Measurements from ENCODE around the gene TFAM. TPM values are rescaled to one million over a fixed set of nuclear protein-coding genes. Genes with fewer than 3 reads are reported as not detected.
A peak's percentile ranks its signal among the peaks of the same experiment; 100 is the strongest.

TFAM gene
- total and polyA plus RNA-seq, 2 donors: 15.0 to 69.9 TPM

DNA sequence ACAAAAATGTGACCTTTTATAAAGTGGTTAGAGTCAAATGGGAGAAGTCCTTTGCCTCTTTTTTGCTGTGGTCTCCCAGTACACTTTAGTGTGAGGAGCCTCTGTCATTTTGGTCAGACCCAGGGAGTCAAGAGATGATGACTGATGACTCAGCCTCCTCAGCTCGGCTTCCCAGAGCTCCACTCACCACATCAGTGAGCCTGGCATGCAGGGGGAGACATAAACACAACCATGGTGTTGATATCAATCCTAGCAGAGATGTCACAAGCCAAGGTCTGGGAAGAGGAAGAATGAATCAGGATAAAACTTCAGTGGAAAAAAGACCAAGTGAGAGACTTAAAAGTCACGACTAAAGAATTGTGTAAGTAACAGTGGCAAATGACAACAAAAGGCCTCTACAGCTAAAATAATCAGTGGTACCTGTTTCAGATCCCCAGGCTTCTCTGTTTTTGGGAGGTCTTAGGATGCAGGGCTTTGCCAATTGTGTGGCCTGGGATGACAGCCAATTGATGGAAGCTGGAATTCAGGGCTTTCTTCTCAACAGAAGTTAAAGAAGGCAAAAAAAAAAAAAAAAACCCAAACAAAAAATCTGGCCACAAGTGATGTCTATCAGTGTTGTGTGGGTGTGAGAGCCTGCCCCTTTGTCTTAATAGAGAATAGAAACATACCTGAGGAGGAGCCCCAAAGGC lies 50.2 kb downstream of the TFAM start:
- no peaks in the 10 kb centered on the region for H3K36me3 ChIP-seq (ENCODE audit: control insufficient read depth in 2 of 2, insufficient read depth in 2 of 2, low read length in 1 of 2)
- H3K27me3 ChIP-seq (ENCODE audit: control insufficient read depth in 2 of 2, insufficient read depth in 1 of 2, low read length in 1 of 2): no peaks in the 10 kb centered on the region
- H3K27ac ChIP-seq (ENCODE audit: low read depth in 1 of 2, low read length in 1 of 2): no peak overlapping the region
- H3K4me1 ChIP-seq (ENCODE audit: control insufficient read depth in 2 of 2, insufficient read depth in 2 of 2, low read length in 2 of 2): no peaks in the 10 kb centered on the region
- DNase-seq (ENCODE audit: low read depth in 6 of 9, low spot score in 9 of 9): no peak
- WGBS: 50% methylated on average over 2 of the region's 2 CpGs
- H3K4me3 ChIP-seq (ENCODE audit: low read length in 2 of 2): no peak overlapping the region
- no peaks in the 10 kb centered on the region for H3K9me3 ChIP-seq (ENCODE audit: control insufficient read depth in 2 of 2, insufficient read depth in 1 of 2, low read length in 1 of 2)

DNA sequence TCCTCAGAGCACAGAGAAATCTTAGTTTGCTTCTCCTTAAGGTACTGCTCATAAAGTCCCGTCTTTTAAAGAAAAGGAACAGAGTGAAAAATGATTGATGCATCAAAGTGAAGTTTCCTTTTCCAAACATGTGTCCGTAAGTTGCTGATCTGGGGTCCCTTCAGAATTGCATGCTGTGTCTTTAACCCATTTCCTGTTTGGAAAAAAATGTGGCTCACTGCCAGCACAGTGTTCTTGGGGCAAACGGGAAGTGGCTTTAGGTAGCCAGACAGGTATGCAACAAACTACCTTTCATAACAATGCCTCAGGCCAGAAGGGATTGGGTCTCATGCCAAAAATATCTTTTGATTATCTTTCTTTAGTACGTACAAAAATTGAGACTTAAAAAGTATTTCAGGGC lies 50.9 kb downstream of the TFAM start:
- Histone ChIP-seq H3K27me3 (ENCODE audit: control insufficient read depth in 2 of 2, insufficient read depth in 1 of 2, low read length in 1 of 2) (no peaks in the 10 kb centered on the region), H3K9me3 (ENCODE audit: control insufficient read depth in 2 of 2, insufficient read depth in 1 of 2, low read length in 1 of 2) (no peaks in the 10 kb centered on the region), H3K4me1 (ENCODE audit: control insufficient read depth in 2 of 2, insufficient read depth in 2 of 2, low read length in 2 of 2) (no peaks in the 10 kb centered on the region), H3K36me3 (ENCODE audit: control insufficient read depth in 2 of 2, insufficient read depth in 2 of 2, low read length in 1 of 2) (no peaks in the 10 kb centered on the region), H3K27ac (ENCODE audit: low read depth in 1 of 2, low read length in 1 of 2) (no peak overlapping the region), H3K4me3 (ENCODE audit: low read length in 2 of 2) (no peak overlapping the region)
- peak in 4 of 9 donors; percentile 1 to 29 (median 4) for DNase-seq (ENCODE audit: low read depth in 6 of 9, low spot score in 9 of 9)
- 23% methylated on average over 4 of the region's 4 CpGs for WGBS

DNA sequence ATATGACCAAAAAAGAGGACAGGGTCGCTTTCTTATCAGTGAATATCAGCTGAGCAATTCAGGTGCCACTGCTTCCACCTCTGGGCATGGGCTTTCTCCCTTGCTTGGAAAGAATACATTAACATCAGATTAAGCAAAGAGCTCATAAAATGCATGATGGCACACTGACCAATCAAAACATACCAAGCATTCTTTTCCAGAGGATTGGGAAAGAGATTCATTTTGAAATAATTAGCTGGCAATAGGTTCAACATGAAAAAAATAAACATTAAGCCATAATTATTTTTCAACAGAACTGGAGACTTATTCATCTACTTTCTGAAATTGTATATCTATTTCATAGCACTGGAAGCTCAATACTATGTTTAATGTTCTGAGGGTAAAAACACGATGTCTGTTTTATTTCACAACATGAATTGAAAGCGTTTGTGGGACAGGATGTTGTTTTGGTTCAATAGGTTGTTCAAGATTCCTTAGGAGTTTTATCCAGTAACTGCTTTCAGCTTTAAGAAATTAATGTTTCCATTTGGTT lies 53.2 kb downstream of the TFAM start:
- Histone ChIP-seq H3K4me3 (ENCODE audit: low read length in 2 of 2) (no peak overlapping the region), H3K4me1 (ENCODE audit: control insufficient read depth in 2 of 2, insufficient read depth in 2 of 2, low read length in 2 of 2) (no peaks in the 10 kb centered on the region), H3K36me3 (ENCODE audit: control insufficient read depth in 2 of 2, insufficient read depth in 2 of 2, low read length in 1 of 2) (no peaks in the 10 kb centered on the region), H3K9me3 (ENCODE audit: control insufficient read depth in 2 of 2, insufficient read depth in 1 of 2, low read length in 1 of 2) (no peaks in the 10 kb centered on the region), H3K27ac (ENCODE audit: low read depth in 1 of 2, low read length in 1 of 2) (no peak overlapping the region), H3K27me3 (ENCODE audit: control insufficient read depth in 2 of 2, insufficient read depth in 1 of 2, low read length in 1 of 2) (no peaks in the 10 kb centered on the region)
- DNase-seq (ENCODE audit: low read depth in 6 of 9, low spot score in 9 of 9): no peak
- 89% methylated on average over 3 of the region's 3 CpGs for WGBS

GRCh38 chr10:58438986-58439385 lies 53.8 kb downstream of the TFAM start:
- no peaks in the 10 kb centered on the region for H3K27me3 ChIP-seq (ENCODE audit: control insufficient read depth in 2 of 2, insufficient read depth in 1 of 2, low read length in 1 of 2)
- DNase-seq (ENCODE audit: low read depth in 6 of 9, low spot score in 9 of 9): no peak
- no peak overlapping the region for H3K4me3 ChIP-seq (ENCODE audit: low read length in 2 of 2)
- no peak overlapping the region for H3K27ac ChIP-seq (ENCODE audit: low read depth in 1 of 2, low read length in 1 of 2)
- H3K4me1 ChIP-seq (ENCODE audit: control insufficient read depth in 2 of 2, insufficient read depth in 2 of 2, low read length in 2 of 2): no peaks in the 10 kb centered on the region
- no peaks in the 10 kb centered on the region for H3K36me3 ChIP-seq (ENCODE audit: control insufficient read depth in 2 of 2, insufficient read depth in 2 of 2, low read length in 1 of 2)
- 88% methylated on average over 1 of the region's 1 CpG for WGBS
- H3K9me3 ChIP-seq (ENCODE audit: control insufficient read depth in 2 of 2, insufficient read depth in 1 of 2, low read length in 1 of 2): no peaks in the 10 kb centered on the region

- H3K9me3 ChIP-seq (ENCODE audit: control insufficient read depth in 2 of 2, insufficient read depth in 1 of 2, low read length in 1 of 2): no peaks in the 10 kb centered on the region
- H3K27me3 ChIP-seq (ENCODE audit: control insufficient read depth in 2 of 2, insufficient read depth in 1 of 2, low read length in 1 of 2): no peaks in the 10 kb centered on the region
- H3K27ac ChIP-seq (ENCODE audit: low read depth in 1 of 2, low read length in 1 of 2): no peak overlapping the region
- DNase-seq (ENCODE audit: low read depth in 6 of 9, low spot score in 9 of 9): no peak
- no peaks in the 10 kb centered on the region for H3K4me1 ChIP-seq (ENCODE audit: control insufficient read depth in 2 of 2, insufficient read depth in 2 of 2, low read length in 2 of 2)
- no peak overlapping the region for H3K4me3 ChIP-seq (ENCODE audit: low read length in 2 of 2)
- H3K36me3 ChIP-seq (ENCODE audit: control insufficient read depth in 2 of 2, insufficient read depth in 2 of 2, low read length in 1 of 2): no peaks in the 10 kb centered on the region
- WGBS: 94% methylated on average over 5 of the region's 5 CpGs
Observed at GRCh38 chr10:58439632-58440364, 54.6 kb downstream of the TFAM start.

- no peak for DNase-seq (ENCODE audit: low read depth in 6 of 9, low spot score in 9 of 9)
- H3K4me3 ChIP-seq (ENCODE audit: low read length in 2 of 2): no peak overlapping the region
- no peaks in the 10 kb centered on the region for H3K9me3 ChIP-seq (ENCODE audit: control insufficient read depth in 2 of 2, insufficient read depth in 1 of 2, low read length in 1 of 2)
- 98% methylated on average over 1 of the region's 1 CpG for WGBS
- no peak overlapping the region for H3K27ac ChIP-seq (ENCODE audit: low read depth in 1 of 2, low read length in 1 of 2)
- H3K27me3 ChIP-seq (ENCODE audit: control insufficient read depth in 2 of 2, insufficient read depth in 1 of 2, low read length in 1 of 2): no peaks in the 10 kb centered on the region
- no peaks in the 10 kb centered on the region for H3K4me1 ChIP-seq (ENCODE audit: control insufficient read depth in 2 of 2, insufficient read depth in 2 of 2, low read length in 2 of 2)
- no peaks in the 10 kb centered on the region for H3K36me3 ChIP-seq (ENCODE audit: control insufficient read depth in 2 of 2, insufficient read depth in 2 of 2, low read length in 1 of 2)
Observed at GRCh38 chr10:58440484-58440883, 55.3 kb downstream of the TFAM start.

GRCh38 chr10:58444321-58444720 lies 59.1 kb downstream of the TFAM start:
- 95% methylated on average over 3 of the region's 3 CpGs for WGBS
- H3K27me3 ChIP-seq (ENCODE audit: control insufficient read depth in 2 of 2, insufficient read depth in 1 of 2, low read length in 1 of 2): no peaks in the 10 kb centered on the region
- H3K9me3 ChIP-seq (ENCODE audit: control insufficient read depth in 2 of 2, insufficient read depth in 1 of 2, low read length in 1 of 2): peaks cover 0 to 10% of the 10 kb centered on the region in 2 donors
- H3K4me3 ChIP-seq (ENCODE audit: low read length in 2 of 2): no peak overlapping the region
- no peak overlapping the region for H3K27ac ChIP-seq (ENCODE audit: low read depth in 1 of 2, low read length in 1 of 2)
- no peaks in the 10 kb centered on the region for H3K36me3 ChIP-seq (ENCODE audit: control insufficient read depth in 2 of 2, insufficient read depth in 2 of 2, low read length in 1 of 2)
- no peak for DNase-seq (ENCODE audit: low read depth in 6 of 9, low spot score in 9 of 9)
- H3K4me1 ChIP-seq (ENCODE audit: control insufficient read depth in 2 of 2, insufficient read depth in 2 of 2, low read length in 2 of 2): no peaks in the 10 kb centered on the region

DNA sequence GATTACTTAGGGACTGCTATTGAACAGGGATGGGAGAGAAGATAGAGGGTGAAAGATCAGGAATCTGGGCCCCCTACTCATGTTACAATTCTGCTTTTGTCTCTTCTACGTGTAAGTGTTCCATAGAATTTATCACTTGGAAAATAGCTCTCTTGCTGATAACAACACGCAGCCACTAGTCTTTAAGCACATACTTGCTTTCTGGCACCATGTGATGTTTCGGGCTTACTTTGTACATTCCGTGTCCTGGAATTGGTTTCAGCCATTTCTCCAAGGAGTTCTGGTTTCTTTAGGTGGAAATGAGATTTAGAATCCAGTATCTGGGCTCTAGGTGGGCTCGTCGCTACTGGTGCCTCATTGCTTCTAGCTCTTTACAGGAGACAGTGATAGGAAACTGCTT lies 59.7 kb downstream of the TFAM start:
- Histone ChIP-seq H3K9me3 (ENCODE audit: control insufficient read depth in 2 of 2, insufficient read depth in 1 of 2, low read length in 1 of 2) (peaks cover 0 to 10% of the 10 kb centered on the region in 2 donors), H3K27me3 (ENCODE audit: control insufficient read depth in 2 of 2, insufficient read depth in 1 of 2, low read length in 1 of 2) (no peaks in the 10 kb centered on the region), H3K4me3 (ENCODE audit: low read length in 2 of 2) (no peak overlapping the region), H3K36me3 (ENCODE audit: control insufficient read depth in 2 of 2, insufficient read depth in 2 of 2, low read length in 1 of 2) (no peaks in the 10 kb centered on the region), H3K27ac (ENCODE audit: low read depth in 1 of 2, low read length in 1 of 2) (no peak overlapping the region), H3K4me1 (ENCODE audit: control insufficient read depth in 2 of 2, insufficient read depth in 2 of 2, low read length in 2 of 2) (no peaks in the 10 kb centered on the region)
- WGBS: 93% methylated on average over 6 of the region's 6 CpGs
- no peak for DNase-seq (ENCODE audit: low read depth in 6 of 9, low spot score in 9 of 9)

DNA sequence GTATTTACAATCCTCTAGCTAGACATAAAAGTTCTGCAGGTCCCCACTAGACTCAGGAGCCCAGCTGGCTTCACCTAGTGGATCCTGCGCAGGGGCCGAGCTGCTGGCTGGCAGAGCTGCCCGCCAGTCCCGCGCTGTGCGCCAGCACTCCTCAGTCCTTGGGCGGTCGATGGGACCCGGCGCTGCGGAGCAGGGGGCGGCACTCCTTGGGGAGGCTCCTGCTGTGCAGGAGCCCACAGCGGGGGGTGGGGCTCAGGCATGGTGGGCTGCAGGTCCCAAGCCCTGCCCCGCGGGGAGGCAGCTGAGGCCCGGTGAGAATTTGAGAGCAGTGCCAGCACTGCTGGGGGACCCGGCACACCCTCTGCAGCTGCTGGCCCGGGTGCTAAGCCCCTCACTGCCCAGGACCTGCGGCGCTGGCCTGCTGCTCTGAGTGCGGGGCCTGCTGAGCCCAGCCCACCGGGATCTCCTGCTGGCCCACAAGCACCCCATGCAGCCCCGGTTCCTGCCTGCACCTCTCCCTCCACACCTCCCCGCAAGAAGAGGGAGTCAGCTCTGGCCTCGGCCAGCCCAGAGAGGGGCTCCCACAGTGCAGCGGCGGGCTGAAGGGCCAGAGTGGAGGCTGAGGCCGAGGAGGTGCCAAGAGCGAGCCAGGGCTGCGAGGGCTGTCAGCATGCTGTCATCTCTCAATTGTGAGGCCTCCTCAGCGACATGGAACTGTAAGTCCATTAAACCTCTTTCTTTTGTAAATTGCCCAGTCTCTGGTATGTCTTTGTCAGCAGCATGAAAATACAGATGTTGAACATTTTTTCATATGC lies 63.1 kb downstream of the TFAM start:
- Histone ChIP-seq H3K9me3 (ENCODE audit: control insufficient read depth in 2 of 2, insufficient read depth in 1 of 2, low read length in 1 of 2) (peaks cover 0 to 10% of the 10 kb centered on the region in 2 donors), H3K4me3 (ENCODE audit: low read length in 2 of 2) (no peak overlapping the region), H3K4me1 (ENCODE audit: control insufficient read depth in 2 of 2, insufficient read depth in 2 of 2, low read length in 2 of 2) (no peaks in the 10 kb centered on the region), H3K27me3 (ENCODE audit: control insufficient read depth in 2 of 2, insufficient read depth in 1 of 2, low read length in 1 of 2) (no peaks in the 10 kb centered on the region), H3K36me3 (ENCODE audit: control insufficient read depth in 2 of 2, insufficient read depth in 2 of 2, low read length in 1 of 2) (no peaks in the 10 kb centered on the region), H3K27ac (ENCODE audit: low read depth in 1 of 2, low read length in 1 of 2) (no peak overlapping the region)
- 97% methylated on average over 31 of the region's 31 CpGs for WGBS
- DNase-seq (ENCODE audit: low read depth in 6 of 9, low spot score in 9 of 9): no peak
